Measurements from ENCODE around the gene WDR70. TPM values are rescaled to one million over a fixed set of nuclear protein-coding genes. Genes with fewer than 3 reads are reported as not detected.
"Not testable (repeated sequence)": the region's sequence is repeated elsewhere in the genome, so short reads cannot be mapped to it uniquely, and the experiment has no call there.

WDR70 gene
- total RNA-seq, 3 donors from 2014 or later (not counting 1 experiment from before 2014, with no cell fraction given), result 36.3 to 47.0 (median 41.3) TPM

DNA sequence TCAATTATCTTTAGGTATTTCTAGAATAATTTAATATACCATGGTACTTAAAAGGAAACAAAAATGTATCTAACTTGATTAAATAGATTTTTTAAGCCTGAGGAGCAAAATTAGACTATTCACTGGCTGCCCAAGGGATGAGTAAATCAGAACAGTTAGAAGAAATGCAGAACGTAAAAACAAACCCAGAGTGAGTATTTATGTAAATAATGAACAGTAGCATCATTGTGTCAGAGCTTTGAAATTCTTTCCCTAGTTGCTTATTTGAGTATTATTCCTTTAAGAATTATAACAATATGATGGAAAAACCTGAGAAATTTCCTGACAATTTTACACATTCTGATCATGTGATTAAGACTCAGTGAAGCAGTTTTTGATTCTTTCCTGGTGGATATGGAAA, 259.8 kb downstream of the WDR70 start:
- H3K27ac ChIP-seq (ENCODE audit: low read length), result no peak overlapping the region
- H3K27me3 ChIP-seq (ENCODE audit: control insufficient read depth, insufficient read depth, low read length), result no peaks in the 10 kb centered on the region
- H3K27me3 Mint-ChIP-seq (ENCODE audit: low read depth in 2 of 2), result no peaks in the 10 kb centered on the region
- ATAC-seq (no peak), DNase-seq (no peak)
- WGBS (ENCODE audit: insufficient coverage), result 100% methylated on average over 1 of the region's 1 CpG
- H3K27ac Mint-ChIP-seq, result no peak overlapping the region
- no peak overlapping the region for H3K4me3 Mint-ChIP-seq
- intact Hi-C loops (cut with micrococcal nuclease), result no loop called here
- H3K4me1 Mint-ChIP-seq, result peaks cover 5 to 17% of the 10 kb centered on the region in 2 donors
- H3K36me3 Mint-ChIP-seq, result no peaks in the 10 kb centered on the region
- no peaks in the 10 kb centered on the region for H3K9me3 ChIP-seq (ENCODE audit: control insufficient read depth, insufficient read depth, low read length)
- no peaks in the 10 kb centered on the region for H3K4me1 ChIP-seq (ENCODE audit: control insufficient read depth, insufficient read depth, low read length)
- TF ChIP-seq, protein P1, sequence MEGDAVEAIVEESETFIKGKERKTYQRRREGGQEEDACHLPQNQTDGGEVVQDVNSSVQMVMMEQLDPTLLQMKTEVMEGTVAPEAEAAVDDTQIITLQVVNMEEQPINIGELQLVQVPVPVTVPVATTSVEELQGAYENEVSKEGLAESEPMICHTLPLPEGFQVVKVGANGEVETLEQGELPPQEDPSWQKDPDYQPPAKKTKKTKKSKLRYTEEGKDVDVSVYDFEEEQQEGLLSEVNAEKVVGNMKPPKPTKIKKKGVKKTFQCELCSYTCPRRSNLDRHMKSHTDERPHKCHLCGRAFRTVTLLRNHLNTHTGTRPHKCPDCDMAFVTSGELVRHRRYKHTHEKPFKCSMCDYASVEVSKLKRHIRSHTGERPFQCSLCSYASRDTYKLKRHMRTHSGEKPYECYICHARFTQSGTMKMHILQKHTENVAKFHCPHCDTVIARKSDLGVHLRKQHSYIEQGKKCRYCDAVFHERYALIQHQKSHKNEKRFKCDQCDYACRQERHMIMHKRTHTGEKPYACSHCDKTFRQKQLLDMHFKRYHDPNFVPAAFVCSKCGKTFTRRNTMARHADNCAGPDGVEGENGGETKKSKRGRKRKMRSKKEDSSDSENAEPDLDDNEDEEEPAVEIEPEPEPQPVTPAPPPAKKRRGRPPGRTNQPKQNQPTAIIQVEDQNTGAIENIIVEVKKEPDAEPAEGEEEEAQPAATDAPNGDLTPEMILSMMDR (IDR thresholded peaks at IDR 0.05), result no peak
- no peak overlapping the region for H3K4me3 ChIP-seq (ENCODE audit: low read length)
- peaks cover 0 to 4% of the 10 kb centered on the region in 2 donors for H3K9me3 Mint-ChIP-seq
- no peaks in the 10 kb centered on the region for H3K36me3 ChIP-seq (ENCODE audit: control insufficient read depth, insufficient read depth, low read length)

DNA sequence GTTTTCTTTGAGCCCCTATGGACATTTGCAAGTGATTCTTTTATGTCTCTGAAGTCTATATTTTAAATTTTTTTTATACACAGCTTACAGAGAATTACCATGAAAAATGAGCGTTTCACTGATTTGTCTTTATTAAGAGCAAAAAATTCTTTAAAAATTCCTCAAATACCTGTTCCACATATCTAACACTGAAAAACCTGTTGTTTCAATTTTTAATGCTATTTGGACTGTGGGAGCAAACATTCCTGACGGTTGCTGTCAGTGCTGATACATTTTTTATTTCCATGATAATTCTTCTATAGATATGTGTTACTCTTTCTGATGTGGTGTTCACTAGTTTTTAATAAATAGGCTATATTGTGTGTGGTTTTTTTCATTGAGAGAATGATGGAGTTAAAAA, 261.0 kb downstream of the WDR70 start:
- ATAC-seq, result no peak
- Mint-ChIP-seq H3K36me3 (no peaks in the 10 kb centered on the region), H3K4me3 (no peak overlapping the region), H3K4me1 (peaks cover 5 to 19% of the 10 kb centered on the region in 2 donors), H3K27ac (peak overlapping the region in 1 of 2 donors; percentile 12), H3K9me3 (peaks cover 4 to 8% of the 10 kb centered on the region in 2 donors), H3K27me3 (ENCODE audit: low read depth in 2 of 2) (no peaks in the 10 kb centered on the region)
- Histone ChIP-seq H3K36me3 (ENCODE audit: control insufficient read depth, insufficient read depth, low read length) (no peaks in the 10 kb centered on the region), H3K27ac (ENCODE audit: low read length) (no peak overlapping the region), H3K27me3 (ENCODE audit: control insufficient read depth, insufficient read depth, low read length) (no peaks in the 10 kb centered on the region), H3K4me3 (ENCODE audit: low read length) (no peak overlapping the region), H3K4me1 (ENCODE audit: control insufficient read depth, insufficient read depth, low read length) (no peaks in the 10 kb centered on the region), H3K9me3 (ENCODE audit: control insufficient read depth, insufficient read depth, low read length) (no peaks in the 10 kb centered on the region)
- WGBS (ENCODE audit: insufficient coverage), result 83% methylated on average over 1 of the region's 2 CpGs
- DNase-seq, result no peak
- intact Hi-C loops (cut with micrococcal nuclease), result no loop called here
- TF ChIP-seq, protein P1 (IDR thresholded peaks at IDR 0.05), result no peak

DNA sequence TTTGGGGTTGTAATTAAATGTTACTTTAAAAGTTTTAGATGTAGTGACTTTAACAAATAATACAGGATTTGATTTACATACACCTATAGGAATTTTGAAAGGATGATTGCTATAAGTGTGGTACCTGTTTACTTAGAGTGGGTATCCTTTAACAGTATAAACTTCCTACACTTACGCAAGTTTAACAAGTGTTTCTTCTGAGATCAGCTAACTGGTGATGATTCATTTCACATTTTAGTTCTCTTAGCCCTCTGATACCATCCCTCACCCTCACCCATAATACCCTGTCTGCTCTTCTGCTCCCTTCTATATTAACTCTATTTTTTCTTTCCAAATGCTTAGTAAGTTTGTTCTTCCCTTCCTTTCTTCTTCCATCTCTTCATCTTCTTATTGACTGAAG, 262.8 kb downstream of the WDR70 start:
- DNase-seq (no peak), ATAC-seq (no peak)
- 100% methylated on average over 1 of the region's 1 CpG for WGBS (ENCODE audit: insufficient coverage)
- Histone ChIP-seq H3K27me3 (ENCODE audit: control insufficient read depth, insufficient read depth, low read length) (no peaks in the 10 kb centered on the region), H3K9me3 (ENCODE audit: control insufficient read depth, insufficient read depth, low read length) (no peaks in the 10 kb centered on the region), H3K27ac (ENCODE audit: low read length) (no peak overlapping the region), H3K4me1 (ENCODE audit: control insufficient read depth, insufficient read depth, low read length) (no peaks in the 10 kb centered on the region), H3K4me3 (ENCODE audit: low read length) (no peak overlapping the region), H3K36me3 (ENCODE audit: control insufficient read depth, insufficient read depth, low read length) (no peaks in the 10 kb centered on the region)
- Mint-ChIP-seq H3K27me3 (ENCODE audit: low read depth in 2 of 2) (no peaks in the 10 kb centered on the region), H3K27ac (no peak overlapping the region), H3K36me3 (peaks cover 13% of the 10 kb centered on the region), H3K9me3 (peaks cover 7 to 14% of the 10 kb centered on the region in 2 donors), H3K4me1 (peaks cover 5 to 19% of the 10 kb centered on the region in 2 donors), H3K4me3 (no peak overlapping the region)
- intact Hi-C loops (cut with micrococcal nuclease), result no loop called here
- TF ChIP-seq, protein P1 (IDR thresholded peaks at IDR 0.05), result no peak

DNA sequence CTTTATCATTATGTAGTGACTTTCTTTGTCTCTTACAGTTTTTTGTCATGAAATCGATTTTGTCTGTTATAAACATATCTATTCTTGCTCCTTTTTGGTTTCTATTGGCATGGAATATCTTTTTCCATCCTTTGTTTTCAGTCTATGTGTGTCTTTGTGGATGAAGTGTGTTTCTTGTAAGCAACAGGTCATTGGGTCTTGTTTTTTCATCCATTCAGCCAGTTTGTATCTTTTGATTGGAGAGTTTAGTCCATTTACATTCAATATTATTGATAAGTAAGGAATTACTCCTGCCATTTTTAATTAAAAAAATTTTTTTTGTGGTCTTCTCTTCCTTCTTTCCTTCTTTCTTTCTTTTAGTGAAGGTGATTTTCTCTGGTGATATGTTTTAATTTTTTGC, 266.6 kb downstream of the WDR70 start:
- Mint-ChIP-seq H3K36me3 (peaks cover 17% of the 10 kb centered on the region), H3K27me3 (ENCODE audit: low read depth in 2 of 2) (no peaks in the 10 kb centered on the region), H3K9me3 (peaks cover 7 to 26% of the 10 kb centered on the region in 2 donors), H3K4me1 (peaks cover 5 to 17% of the 10 kb centered on the region in 2 donors), H3K4me3 (no peak overlapping the region), H3K27ac (no peak overlapping the region)
- TF ChIP-seq, protein P1 (IDR thresholded peaks at IDR 0.05), result no peak
- no peak overlapping the region for H3K4me3 ChIP-seq (ENCODE audit: low read length)
- no peak for ATAC-seq
- H3K36me3 ChIP-seq (ENCODE audit: control insufficient read depth, insufficient read depth, low read length), result no peaks in the 10 kb centered on the region
- no peaks in the 10 kb centered on the region for H3K27me3 ChIP-seq (ENCODE audit: control insufficient read depth, insufficient read depth, low read length)
- intact Hi-C loops (cut with micrococcal nuclease), result no loop called here
- WGBS (ENCODE audit: insufficient coverage), result no CpG with 5 or more reads among the region's 1 CpG
- no peaks in the 10 kb centered on the region for H3K4me1 ChIP-seq (ENCODE audit: control insufficient read depth, insufficient read depth, low read length)
- H3K9me3 ChIP-seq (ENCODE audit: control insufficient read depth, insufficient read depth, low read length), result no peaks in the 10 kb centered on the region
- no peak overlapping the region for H3K27ac ChIP-seq (ENCODE audit: low read length)
- no peak for DNase-seq

DNA sequence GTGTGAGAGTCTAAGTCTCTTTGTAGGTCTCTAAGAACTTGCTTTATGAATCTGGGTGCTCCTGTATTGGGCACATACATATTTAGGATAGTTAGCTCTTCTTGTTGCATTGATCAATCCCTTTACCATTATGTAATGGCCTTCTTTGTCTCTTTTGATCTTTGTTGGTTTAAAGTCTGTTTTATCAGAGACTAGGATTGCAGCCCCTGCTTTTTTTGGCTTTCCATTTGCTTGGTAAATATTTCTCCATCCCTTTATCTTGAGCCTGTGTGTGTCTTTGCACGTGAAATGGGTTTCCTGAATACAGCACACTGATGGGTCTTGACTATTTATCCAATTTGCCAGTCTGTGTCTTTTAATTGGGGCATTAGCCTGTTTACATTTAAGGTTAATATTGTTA, 275.4 kb downstream of the WDR70 start:
- H3K9me3 ChIP-seq (ENCODE audit: control insufficient read depth, insufficient read depth, low read length); H3K4me1 ChIP-seq (ENCODE audit: control insufficient read depth, insufficient read depth, low read length); ATAC-seq; H3K4me3 Mint-ChIP-seq; intact Hi-C loops (cut with micrococcal nuclease); H3K27me3 ChIP-seq (ENCODE audit: control insufficient read depth, insufficient read depth, low read length); H3K36me3 ChIP-seq (ENCODE audit: control insufficient read depth, insufficient read depth, low read length); H3K27ac ChIP-seq (ENCODE audit: low read length); DNase-seq; H3K27me3 Mint-ChIP-seq (ENCODE audit: low read depth in 2 of 2); H3K4me3 ChIP-seq (ENCODE audit: low read length); H3K27ac Mint-ChIP-seq: not testable (repeated sequence)
- 85% methylated on average over 1 of the region's 1 CpG for WGBS (ENCODE audit: insufficient coverage)
- Mint-ChIP-seq H3K4me1 (peaks cover 13 to 16% of the 10 kb centered on the region in 2 donors), H3K9me3 (peaks cover 11 to 14% of the 10 kb centered on the region in 2 donors), H3K36me3 (peaks cover 34% of the 10 kb centered on the region)
